ENCODE results near the gene INIP. TPM values are rescaled to one million over a fixed set of nuclear protein-coding genes. Genes with fewer than 3 reads are reported as not detected.
"Not testable (repeated sequence)": the region's sequence is repeated elsewhere in the genome, so short reads cannot be mapped to it uniquely, and the experiment has no call there.

Gene INIP
- polyA plus RNA-seq, 1 donor from 2014 or later: 43.0 TPM

GRCh38 chr9:112752334-112753125, 34.6 kb upstream of the INIP start:
- Mint-ChIP-seq H3K27ac (peak overlapping the region in 2 of 3 donors; percentile 46 to 90), H3K4me1 (peaks cover 19 to 35% (median 30%) of the 10 kb centered on the region in 3 donors), H3K36me3 (peaks cover 2% of the 10 kb centered on the region), H3K9me3 (no peaks in the 10 kb centered on the region), H3K4me3 (peak overlapping the region; percentile 84 to 95 (median 92)), H3K27me3 (peaks cover 3% of the 10 kb centered on the region)

GRCh38 chr9:112751056-112751795, 33.3 kb upstream of the INIP start:
- peaks cover 2% of the 10 kb centered on the region for H3K36me3 Mint-ChIP-seq
- peaks cover 3% of the 10 kb centered on the region for H3K27me3 Mint-ChIP-seq
- no peaks in the 10 kb centered on the region for H3K9me3 Mint-ChIP-seq
- peaks cover 23 to 35% (median 30%) of the 10 kb centered on the region in 3 donors for H3K4me1 Mint-ChIP-seq
- H3K4me3 Mint-ChIP-seq: peak overlapping the region; percentile 84 to 95 (median 92)
- H3K27ac Mint-ChIP-seq: peak overlapping the region; percentile 39 to 90 (median 46)

- no peaks in the 10 kb centered on the region for H3K9me3 Mint-ChIP-seq
- H3K36me3 Mint-ChIP-seq: peaks cover 2% of the 10 kb centered on the region
- no peak overlapping the region for H3K27ac Mint-ChIP-seq
- no peak overlapping the region for H3K4me3 Mint-ChIP-seq
- H3K27me3 Mint-ChIP-seq: peaks cover 3% of the 10 kb centered on the region
- peaks cover 23 to 35% (median 30%) of the 10 kb centered on the region in 3 donors for H3K4me1 Mint-ChIP-seq
These were observed 32.8 kb upstream of the INIP start for GRCh38 chr9:112750764-112751055.

GRCh38 chr9:112750016-112750763, 32.3 kb upstream of the INIP start, which contains the start of gene SNX30:
Gene SNX30, plus strand, starts transcription at chr9:112750760. Its CDS starts 242 bp downstream, at chr9:112751002.
- peaks cover 2% of the 10 kb centered on the region for H3K36me3 Mint-ChIP-seq
- no peaks in the 10 kb centered on the region for H3K9me3 Mint-ChIP-seq
- peak within 1 kb of the TSS; percentile 87 to 95 (median 94) for H3K4me3 Mint-ChIP-seq
- H3K27me3 Mint-ChIP-seq: peaks cover 3% of the 10 kb centered on the region
- peak within 1 kb of the TSS; percentile 90 to 92 (median 90) for H3K27ac Mint-ChIP-seq
- peaks cover 23 to 35% (median 30%) of the 10 kb centered on the region in 3 donors for H3K4me1 Mint-ChIP-seq

- Mint-ChIP-seq H3K4me1 (peaks cover 23 to 34% (median 34%) of the 10 kb centered on the region in 3 donors), H3K27ac (no peak overlapping the region), H3K36me3 (no peaks in the 10 kb centered on the region), H3K27me3 (no peaks in the 10 kb centered on the region), H3K4me3 (peak overlapping the region in 1 of 4 donors; percentile 22), H3K9me3 (no peaks in the 10 kb centered on the region)
These were observed 29.2 kb upstream of the INIP start for GRCh38 chr9:112747094-112747493.

- H3K9me3 Mint-ChIP-seq: peaks cover 0 to 6% (median 0%) of the 10 kb centered on the region in 3 donors
- H3K27me3 Mint-ChIP-seq: peaks cover 5% of the 10 kb centered on the region
- H3K36me3 Mint-ChIP-seq: peaks cover 1% of the 10 kb centered on the region
- no peak overlapping the region for H3K27ac Mint-ChIP-seq
- H3K4me1 Mint-ChIP-seq: peaks cover 15 to 17% (median 16%) of the 10 kb centered on the region in 3 donors
- peak overlapping the region in 1 of 4 donors; percentile 29 for H3K4me3 Mint-ChIP-seq
These were observed 26.3 kb upstream of the INIP start for GRCh38 chr9:112744177-112744576.

GRCh38 chr9:112743216-112743836, 25.4 kb upstream of the INIP start:
- peaks cover 11 to 16% (median 15%) of the 10 kb centered on the region in 3 donors for H3K4me1 Mint-ChIP-seq
- H3K27me3 Mint-ChIP-seq: peaks cover 10% of the 10 kb centered on the region
- H3K4me3 Mint-ChIP-seq: peak overlapping the region in 2 of 4 donors; percentile 23 to 28
- H3K9me3 Mint-ChIP-seq: peaks cover 0 to 6% (median 0%) of the 10 kb centered on the region in 3 donors
- no peak overlapping the region for H3K27ac Mint-ChIP-seq
- peaks cover 1% of the 10 kb centered on the region for H3K36me3 Mint-ChIP-seq

- H3K4me1 Mint-ChIP-seq: peaks cover 0 to 2% (median 1%) of the 10 kb centered on the region in 3 donors
- H3K9me3 Mint-ChIP-seq: peaks cover 0 to 4% (median 0%) of the 10 kb centered on the region in 3 donors
- peaks cover 11% of the 10 kb centered on the region for H3K27me3 Mint-ChIP-seq
- H3K36me3 Mint-ChIP-seq: peaks cover 5% of the 10 kb centered on the region
- H3K4me3 Mint-ChIP-seq: no peak overlapping the region
- H3K27ac Mint-ChIP-seq: no peak overlapping the region
These were observed 17.0 kb upstream of the INIP start for GRCh38 chr9:112734892-112735291.

GRCh38 chr9:112731971-112732370, 14.1 kb upstream of the INIP start:
- Mint-ChIP-seq H3K36me3 (peaks cover 2% of the 10 kb centered on the region), H3K9me3 (no peaks in the 10 kb centered on the region)

GRCh38 chr9:112728401-112728800, 10.5 kb upstream of the INIP start:
- Mint-ChIP-seq H3K27me3 (no peaks in the 10 kb centered on the region), H3K9me3 (no peaks in the 10 kb centered on the region), H3K4me1 (peaks cover 8 to 10% (median 10%) of the 10 kb centered on the region in 3 donors), H3K27ac (no peak overlapping the region), H3K36me3 (no peaks in the 10 kb centered on the region), H3K4me3 (no peak overlapping the region)

More at GRCh38 chr9:112731971-112732370, 14.1 kb upstream of the INIP start:
- H3K4me1 Mint-ChIP-seq: peaks cover 2% of the 10 kb centered on the region in 3 donors
- no peak overlapping the region for H3K27ac Mint-ChIP-seq
- H3K4me3 Mint-ChIP-seq: no peak overlapping the region
- no peaks in the 10 kb centered on the region for H3K27me3 Mint-ChIP-seq

GRCh38 chr9:112726428-112726827, 8.5 kb upstream of the INIP start:
- H3K4me1 Mint-ChIP-seq: peaks cover 8 to 10% (median 10%) of the 10 kb centered on the region in 3 donors
- peak overlapping the region in 2 of 3 donors; percentile 2 to 76 for H3K27ac Mint-ChIP-seq
- no peaks in the 10 kb centered on the region for H3K36me3 Mint-ChIP-seq
- H3K4me3 Mint-ChIP-seq: peak overlapping the region in 2 of 4 donors; percentile 44 to 80
- no peaks in the 10 kb centered on the region for H3K27me3 Mint-ChIP-seq
- no peaks in the 10 kb centered on the region for H3K9me3 Mint-ChIP-seq

GRCh38 chr9:112725961-112726360, 8.0 kb upstream of the INIP start:
- H3K27me3 Mint-ChIP-seq: no peaks in the 10 kb centered on the region
- H3K4me3 Mint-ChIP-seq: peak overlapping the region in 1 of 4 donors; percentile 80
- no peaks in the 10 kb centered on the region for H3K36me3 Mint-ChIP-seq
- no peaks in the 10 kb centered on the region for H3K9me3 Mint-ChIP-seq
- no peak overlapping the region for H3K27ac Mint-ChIP-seq
- peaks cover 8 to 10% (median 10%) of the 10 kb centered on the region in 3 donors for H3K4me1 Mint-ChIP-seq

- H3K4me1 Mint-ChIP-seq: peaks cover 8 to 18% (median 13%) of the 10 kb centered on the region in 3 donors
- H3K9me3 Mint-ChIP-seq, H3K4me3 Mint-ChIP-seq, H3K27ac Mint-ChIP-seq, H3K27me3 Mint-ChIP-seq, H3K36me3 Mint-ChIP-seq: not testable (repeated sequence)
These were observed 4.8 kb upstream of the INIP start for GRCh38 chr9:112722749-112723148.

- H3K4me1 Mint-ChIP-seq: peaks cover 11 to 17% (median 14%) of the 10 kb centered on the region in 3 donors
- no peaks in the 10 kb centered on the region for H3K9me3 Mint-ChIP-seq
- H3K4me3 Mint-ChIP-seq: peak overlapping the region in 1 of 4 donors; percentile 43
- no peaks in the 10 kb centered on the region for H3K36me3 Mint-ChIP-seq
- peak overlapping the region in 1 of 3 donors; percentile 47 for H3K27ac Mint-ChIP-seq
- no peaks in the 10 kb centered on the region for H3K27me3 Mint-ChIP-seq
These were observed 2.3 kb upstream of the INIP start for GRCh38 chr9:112720113-112720780.
